GM11168 (cell line): ENCODE measurements around the gene NOS3.

Source experiments
- in situ Hi-C: fragments of 300-500 bp; cut with MboI; formaldehyde crosslinking; loops from one replicate; pipeline ENCODE4 v1.12.0; 2022; ENCODE audit warnings: low sequenced_read_pairs; ENCODE audit not compliant: unreplicated experiment

NOS3 gene

DNA sequence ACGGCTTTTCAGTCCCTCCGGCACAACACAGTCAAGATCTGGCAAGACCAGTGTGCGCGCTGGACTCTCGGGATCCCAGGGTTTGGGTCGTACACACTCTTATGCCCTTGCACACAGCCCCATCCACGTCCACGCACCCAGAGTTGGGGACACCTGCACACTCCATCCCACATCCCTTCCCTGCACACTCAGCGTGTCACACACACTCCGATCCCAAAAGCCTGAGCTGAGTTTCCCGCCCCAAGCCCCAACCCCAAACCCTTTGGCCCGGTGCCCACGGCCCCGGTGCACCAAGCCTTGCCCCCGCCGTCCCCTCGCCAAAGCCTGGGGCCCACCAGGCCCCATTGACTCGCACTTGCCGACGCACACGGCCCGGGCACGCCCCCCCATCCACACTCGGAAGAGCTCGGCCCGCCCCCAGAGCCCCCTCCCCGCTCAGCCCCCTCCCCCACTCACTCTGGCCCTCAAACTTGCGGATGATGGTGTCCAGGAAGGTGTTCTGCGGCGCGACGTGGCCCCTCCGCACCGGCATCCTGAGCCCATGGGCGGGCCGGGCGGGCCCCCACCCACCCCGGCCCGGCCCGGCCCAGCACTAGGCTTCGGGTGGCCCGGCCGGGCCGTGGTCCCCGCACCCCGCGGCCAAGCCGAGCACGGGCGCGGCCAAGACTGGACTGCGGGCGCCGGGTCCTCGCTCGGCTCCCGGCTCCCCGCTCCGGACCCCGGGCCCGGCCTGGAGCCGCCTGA, 13.3 kb upstream of the NOS3 start:
- in situ Hi-C loops = no loop called here

GRCh38 chr7:150978126-150978789, 12.6 kb upstream of the NOS3 start, which contains the start of gene KCNH2:
KCNH2 (minus strand) TSS chr7:150978321; CDS start chr7:150977913, 408 bp downstream.
- in situ Hi-C loops = no loop called here

DNA sequence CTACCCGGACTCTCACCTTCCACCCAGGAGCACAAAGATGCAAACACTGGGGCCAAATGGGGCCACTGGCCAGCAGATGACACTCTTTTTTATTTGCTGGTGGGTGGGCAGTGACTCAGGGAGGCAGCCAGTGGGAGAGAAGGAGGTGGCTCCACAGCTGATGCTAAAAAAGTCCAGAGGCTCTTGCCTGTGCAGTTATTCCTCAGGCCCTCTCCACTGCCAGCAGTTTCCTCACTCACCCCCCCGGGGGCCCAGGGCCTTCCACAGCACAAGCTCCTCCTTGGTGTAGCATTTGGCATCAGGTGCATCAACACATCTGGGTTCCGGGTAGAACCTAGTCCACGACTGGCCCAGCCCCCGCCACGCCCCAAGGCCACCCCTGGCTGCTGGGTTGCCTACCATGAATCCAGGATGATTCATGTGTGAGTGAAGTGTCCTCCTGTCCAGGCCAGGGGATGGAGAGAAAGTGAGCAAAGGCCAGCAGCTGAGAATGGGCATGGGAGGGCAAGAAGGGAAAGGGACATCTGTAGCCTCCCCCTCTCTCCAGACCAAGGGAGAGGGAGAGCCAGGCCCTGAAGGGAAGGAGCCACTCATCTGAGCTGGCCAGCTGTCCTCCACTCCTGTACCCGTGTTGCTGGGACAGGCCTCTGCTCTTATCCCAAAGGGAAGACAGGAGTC, 11.0 kb upstream of the NOS3 start:
- in situ Hi-C loops = loop anchor here (10.0 kb wide), 1 partner anchor 195 kb away; no protein-coding TSS in a partner anchor

DNA sequence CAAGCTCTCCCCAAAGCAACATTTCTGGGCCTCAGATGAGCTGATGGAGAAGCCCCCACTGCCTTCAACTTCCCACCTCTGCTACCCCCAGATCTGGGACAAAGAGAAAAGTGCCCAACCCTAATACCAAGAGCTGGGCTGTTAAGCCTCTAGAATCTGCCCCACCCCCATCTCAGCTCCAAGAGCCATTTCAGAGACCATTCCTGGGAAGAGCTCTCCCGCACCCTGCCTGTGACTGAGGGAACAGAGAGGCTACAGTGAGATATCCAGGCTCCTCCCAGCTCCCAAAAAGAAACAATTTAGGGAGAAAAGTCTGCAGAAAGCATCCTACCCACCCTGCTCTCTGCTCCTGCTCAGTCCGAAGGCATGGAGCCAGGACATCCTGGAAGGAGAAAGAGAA, 10.2 kb upstream of the NOS3 start:
- in situ Hi-C loops = loop anchor here (10.0 kb wide), 1 partner anchor 196 kb away; no protein-coding TSS in a partner anchor

- in situ Hi-C loops = loop anchor here (10.0 kb wide), 1 partner anchor 197 kb away; no protein-coding TSS in a partner anchor
These were observed 9.2 kb upstream of the NOS3 start for GRCh38 chr7:150981644-150982043.

DNA sequence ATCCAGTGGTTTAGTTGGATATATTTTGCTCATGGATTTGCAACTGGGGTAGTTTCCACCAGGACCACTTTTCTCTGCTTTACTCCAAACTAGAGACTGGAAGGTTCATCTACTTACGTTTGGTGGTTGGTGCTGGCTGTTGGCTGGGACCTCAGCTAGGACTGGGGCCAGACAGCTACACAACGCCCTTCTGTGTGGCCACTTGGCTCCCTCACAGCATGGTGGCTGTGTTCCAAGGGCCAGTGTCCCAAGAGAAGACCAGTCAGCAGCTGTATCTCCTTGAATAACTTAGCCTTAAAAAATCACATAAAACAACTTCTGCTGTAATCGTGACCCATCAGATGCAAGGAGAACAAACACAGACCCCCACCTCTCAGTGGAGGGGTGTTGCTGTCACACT, 8.5 kb upstream of the NOS3 start:
- in situ Hi-C loops = loop anchor here (10.0 kb wide), 1 partner anchor 198 kb away; no protein-coding TSS in a partner anchor

- in situ Hi-C loops = loop anchor here (10.0 kb wide), 1 partner anchor 199 kb away; no protein-coding TSS in a partner anchor
These were observed 6.9 kb upstream of the NOS3 start for GRCh38 chr7:150983893-150984368.

- in situ Hi-C loops = loop anchor here (10.0 kb wide), 1 partner anchor 201 kb away; no protein-coding TSS in a partner anchor
These were observed 4.7 kb upstream of the NOS3 start for GRCh38 chr7:150986099-150986512.

- in situ Hi-C loops = loop anchor here (10.0 kb wide), 1 partner anchor 202 kb away; no protein-coding TSS in a partner anchor
These were observed 4.3 kb upstream of the NOS3 start for GRCh38 chr7:150986556-150986955.

DNA sequence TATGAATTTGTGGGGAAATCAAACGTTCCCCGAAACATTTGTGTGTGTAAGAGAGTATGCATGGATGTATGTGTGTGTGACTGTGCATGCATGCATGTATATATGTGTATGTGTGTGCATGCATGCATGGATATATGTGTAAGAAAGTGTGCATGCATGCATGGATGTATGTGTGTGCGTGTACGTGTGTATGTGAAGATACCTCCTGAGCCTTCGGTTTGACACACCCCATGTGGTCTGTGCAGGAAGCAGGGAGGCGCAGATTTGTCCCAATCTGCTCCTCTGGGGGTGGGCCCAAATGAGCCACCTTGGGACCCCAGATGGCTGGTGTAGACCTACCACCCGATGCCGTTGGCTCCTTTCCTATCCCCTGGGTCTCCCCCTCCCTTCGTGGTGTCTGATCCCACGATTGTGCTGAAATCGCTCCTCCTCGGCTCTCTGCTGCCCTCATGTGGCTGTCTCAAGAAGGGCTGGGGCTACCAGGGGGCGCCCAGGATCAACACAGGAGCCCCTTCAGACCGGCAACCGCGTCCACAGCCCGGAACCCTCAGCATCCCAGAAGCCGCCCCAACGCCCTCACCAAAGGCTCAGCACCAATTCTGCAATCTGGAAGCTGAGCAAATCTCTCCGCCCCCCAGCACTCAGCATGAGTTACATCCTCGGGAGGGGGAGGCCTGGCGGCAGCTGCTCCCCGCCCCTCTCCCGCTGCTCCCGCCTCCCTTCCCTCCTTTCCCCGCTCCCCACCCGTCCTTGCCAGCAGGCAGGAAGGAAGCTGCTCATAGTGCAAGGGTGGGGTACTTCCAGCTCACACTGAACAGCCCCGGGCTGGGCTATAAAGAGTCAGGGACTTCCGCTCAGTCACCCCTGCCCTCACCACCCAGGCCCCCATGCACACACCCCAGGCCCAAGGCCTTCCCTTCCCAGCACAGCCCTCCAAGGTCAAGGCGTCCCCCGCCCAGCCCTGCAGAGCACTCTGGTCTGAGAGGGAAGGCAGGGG, 2.3 kb upstream of the NOS3 start:
- in situ Hi-C loops = loop anchor here (10.0 kb wide), 1 partner anchor 204 kb away; no protein-coding TSS in a partner anchor

GRCh38 chr7:150989456-150989855, 1.4 kb upstream of the NOS3 start:
- in situ Hi-C loops = loop anchor here (10.0 kb wide), 1 partner anchor 205 kb away; no protein-coding TSS in a partner anchor

GRCh38 chr7:150992051-150992640, 1.3 kb downstream of the NOS3 start:
- in situ Hi-C loops = no loop called here

GRCh38 chr7:150992833-150993302, 2.1 kb downstream of the NOS3 start:
- in situ Hi-C loops = no loop called here

- in situ Hi-C loops = no loop called here
These were observed 2.7 kb downstream of the NOS3 start for GRCh38 chr7:150993511-150993910.

- in situ Hi-C loops = no loop called here
These were observed 3.5 kb downstream of the NOS3 start for GRCh38 chr7:150994141-150994837.

DNA sequence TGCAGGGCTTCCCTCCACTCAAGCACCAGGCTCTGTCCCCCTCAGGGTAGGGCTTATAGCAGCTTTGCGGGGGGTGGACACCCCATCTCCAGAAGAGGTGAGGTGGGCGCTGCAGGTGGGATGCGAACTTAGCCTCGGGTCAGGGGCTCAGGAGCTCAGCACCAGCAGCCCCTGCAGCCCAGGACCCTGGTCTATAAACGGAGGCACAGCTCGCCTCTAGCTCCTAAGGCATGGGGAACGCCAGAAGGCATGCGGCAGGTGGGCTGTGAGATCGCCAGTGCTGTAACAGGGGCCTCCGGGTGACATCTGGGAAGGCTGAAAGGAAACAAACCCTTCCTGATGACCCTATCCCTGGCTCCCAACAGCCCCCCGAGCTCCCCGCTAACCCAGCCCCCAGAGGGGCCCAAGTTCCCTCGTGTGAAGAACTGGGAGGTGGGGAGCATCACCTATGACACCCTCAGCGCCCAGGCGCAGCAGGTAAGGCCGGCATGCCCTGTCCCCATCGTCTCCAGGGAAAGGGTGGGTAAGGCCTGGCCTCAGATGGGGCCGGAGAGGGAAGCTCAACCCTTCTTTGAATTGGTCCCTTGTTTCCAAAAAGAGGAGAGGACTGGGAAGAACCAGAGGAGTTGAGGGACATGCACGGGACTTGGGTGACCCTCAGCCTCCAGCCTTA, 4.2 kb downstream of the NOS3 start:
- in situ Hi-C loops = no loop called here

DNA sequence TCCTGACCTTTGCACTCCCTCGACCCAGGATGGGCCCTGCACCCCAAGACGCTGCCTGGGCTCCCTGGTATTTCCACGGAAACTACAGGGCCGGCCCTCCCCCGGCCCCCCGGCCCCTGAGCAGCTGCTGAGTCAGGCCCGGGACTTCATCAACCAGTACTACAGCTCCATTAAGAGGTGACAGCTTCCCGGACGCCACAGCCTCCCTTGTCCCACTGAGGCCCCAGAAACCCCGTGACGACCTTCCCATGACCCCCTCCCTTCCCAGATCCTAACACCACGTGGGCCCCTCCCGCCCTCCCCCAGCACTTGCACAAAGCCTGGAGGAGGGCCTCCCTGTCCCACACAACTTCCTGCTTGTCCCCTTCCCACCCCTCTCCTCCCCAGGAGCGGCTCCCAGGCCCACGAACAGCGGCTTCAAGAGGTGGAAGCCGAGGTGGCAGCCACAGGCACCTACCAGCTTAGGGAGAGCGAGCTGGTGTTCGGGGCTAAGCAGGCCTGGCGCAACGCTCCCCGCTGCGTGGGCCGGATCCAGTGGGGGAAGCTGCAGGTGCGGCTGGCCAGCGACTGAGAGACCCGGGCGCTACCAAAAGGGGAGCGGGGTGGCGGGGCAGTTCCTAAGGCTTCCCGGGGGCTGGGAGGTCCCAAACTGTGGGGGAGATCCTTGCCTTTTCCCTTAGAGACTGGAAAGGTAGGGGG, 5.7 kb downstream of the NOS3 start:
- in situ Hi-C loops = no loop called here
